Spinal cord (tissue), 10 donors: Measurements from ENCODE around the gene RASGRF2. TPM values are rescaled to one million over a fixed set of nuclear protein-coding genes. Genes with fewer than 3 reads are reported as not detected.
"Not testable (repeated sequence)": the region's sequence is repeated elsewhere in the genome, so short reads cannot be mapped to it uniquely, and the experiment has no call there.

Source experiments
- DNase-seq, 6 donors: peaks; one replicate each; pipeline versions ENCODE4 v3.0.0 to v3.0.0-alpha.2; 2013 to 2015; ENCODE audit warnings: low spot score in 6 of 6, low read depth in 4 of 6
- H3K27ac ChIP-seq: one replicate; pipeline ENCODE4 v1.5.1; 2013; ENCODE audit warnings: low read depth, low read length, control low read depth
- H3K27me3 ChIP-seq: one replicate; pipeline ENCODE4 v1.6.1; 2013; ENCODE audit warnings: low read length; ENCODE audit not compliant: control insufficient read depth, insufficient read depth
- H3K36me3 ChIP-seq: one replicate; pipeline ENCODE4 v1.6.1; 2013; ENCODE audit warnings: low read length; ENCODE audit not compliant: control insufficient read depth, insufficient read depth
- H3K4me1 ChIP-seq: one replicate; pipeline ENCODE4 v1.6.1; 2013; ENCODE audit warnings: low read length; ENCODE audit not compliant: control insufficient read depth, insufficient read depth
- H3K4me3 ChIP-seq: one replicate; pipeline ENCODE4 v1.5.1; 2013; ENCODE audit warnings: low read depth, low read length, control low read depth
- H3K9me3 ChIP-seq: one replicate; pipeline ENCODE4 v1.6.1; 2013; ENCODE audit warnings: low read length; ENCODE audit not compliant: control insufficient read depth, insufficient read depth
- WGBS: methylation state at CpG from one replicate; pipeline ENCODE4 v1.1.5; 2013; ENCODE audit warnings: missing lambda C conversion rate; ENCODE audit not compliant: insufficient coverage; 5-methylcytosine and 5-hydroxymethylcytosine counted together
- polyA plus RNA-seq, 2 donors: library from polyadenylated mRNA; unstranded; fragments of 120-200 nt; gene quantifications; one replicate each; pipeline ENCODE4 v1.2.1, GENCODE V29; 2013; ENCODE audit not compliant: insufficient read length in 2 of 2
- small RNA-seq: library from RNA; depleted of rRNA; stranded (forward); fragments of <200 nt; gene quantifications from one replicate; pipeline ENCODE3, GENCODE V24; 2014; ENCODE audit warnings: low replicate concordance
- total RNA-seq, 2 donors: library from RNA; depleted of rRNA in 1 of 2; stranded (reverse); fragments of 120-200 nt in 1 of 2; fragments of >200 nt in 1 of 2; gene quantifications; one replicate each; pipeline versions ENCODE4 v1.2.3 to v1.2.4, GENCODE V29; 2013 to 2014
- donor health status: healthy.

The RASGRF2 gene
- total and polyA plus RNA-seq, 4 donors, result 10.3 to 21.2 (median 14.6) TPM

GRCh38 chr5:81270394-81271027, 310.3 kb downstream of the RASGRF2 start:
- not testable (repeated sequence) for H3K27me3 ChIP-seq, H3K4me1 ChIP-seq, H3K4me3 ChIP-seq, H3K36me3 ChIP-seq, H3K27ac ChIP-seq, DNase-seq
- 100% methylated on average over 2 of the region's 2 CpGs for WGBS
- H3K9me3 ChIP-seq, result peaks cover 10% of the 10 kb centered on the region

Small RNAs within 50 kb of the gene (small RNA-seq; reads per million reads assigned to genes)
- not detected for gene AC026436.1
